Measurements from ENCODE around the gene NISCH.

GRCh38 chr3:52479877-52480575 is 24.6 kb downstream of the NISCH start:
- TF ChIP-seq ZNF138 (CRISPR knock-in tag; conservative IDR thresholded peaks at IDR 0.05): no peak
- no peak for TF ChIP-seq CTCF (IDR thresholded peaks at IDR 0.05)
- TF ChIP-seq ZNF263 (CRISPR knock-in tag; IDR thresholded peaks at IDR 0.05; ENCODE audit: low read depth): no peak
- no peak for TF ChIP-seq NR3C1 (CRISPR knock-in tag; conservative IDR thresholded peaks at IDR 0.05; ENCODE audit: low read depth)
- no peak for TF ChIP-seq USF2 (CRISPR knock-in tag; IDR thresholded peaks at IDR 0.05)
